C4-2B (cell line): ENCODE measurements around the gene FANCE.

Source experiments
- ZFX ChIP-seq: fragments of 450-650 bp; IDR thresholded peaks from 2 replicates; pipeline ENCODE4 v1.6.1; 2017
- TF ChIP-seq, protein P1 (sequence below): fragments of 450-650 bp; conservative IDR thresholded peaks from 2 replicates; pipeline ENCODE4 v1.5.1; 2017; ENCODE audit warnings: mild to moderate bottlenecking

DNA sequence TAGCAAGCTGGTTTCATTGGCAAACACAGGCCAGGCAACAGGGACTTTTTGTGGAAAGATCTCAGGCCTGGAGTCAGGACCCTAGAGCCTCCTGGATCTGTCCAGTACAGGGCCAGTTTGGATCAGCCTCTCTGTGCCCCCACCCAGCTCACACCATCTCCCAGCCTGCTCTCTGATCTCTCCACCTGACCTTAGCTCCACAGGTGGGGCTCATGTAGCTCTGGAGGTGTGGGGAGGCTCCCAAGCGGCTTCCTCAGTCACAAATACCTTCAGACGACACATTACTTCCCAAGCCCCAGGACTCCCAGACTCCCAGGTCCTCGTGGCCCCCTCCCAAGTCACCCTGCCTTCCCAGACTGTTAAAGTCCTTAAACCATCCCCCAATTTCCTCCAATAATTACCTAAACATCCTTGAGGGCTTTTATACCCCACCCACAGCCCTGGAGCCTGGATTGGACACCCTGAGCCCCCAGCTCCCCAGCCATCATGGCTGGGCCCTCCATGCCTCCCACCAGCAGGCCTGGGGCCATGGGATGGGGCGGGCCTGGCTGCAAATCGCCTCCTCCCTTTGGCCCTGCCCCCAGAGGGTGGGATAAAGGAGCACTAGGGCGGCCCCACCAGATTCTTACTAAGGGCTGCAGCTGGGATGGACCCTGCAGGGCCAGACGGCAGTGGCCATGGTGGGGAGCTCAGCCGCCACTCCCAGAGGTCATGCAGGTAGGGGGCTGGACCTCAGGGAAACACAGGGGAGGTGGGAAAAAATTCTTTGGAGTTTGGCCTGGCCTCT, 15.9 kb upstream of the FANCE start:
- TF ChIP-seq, protein P1, sequence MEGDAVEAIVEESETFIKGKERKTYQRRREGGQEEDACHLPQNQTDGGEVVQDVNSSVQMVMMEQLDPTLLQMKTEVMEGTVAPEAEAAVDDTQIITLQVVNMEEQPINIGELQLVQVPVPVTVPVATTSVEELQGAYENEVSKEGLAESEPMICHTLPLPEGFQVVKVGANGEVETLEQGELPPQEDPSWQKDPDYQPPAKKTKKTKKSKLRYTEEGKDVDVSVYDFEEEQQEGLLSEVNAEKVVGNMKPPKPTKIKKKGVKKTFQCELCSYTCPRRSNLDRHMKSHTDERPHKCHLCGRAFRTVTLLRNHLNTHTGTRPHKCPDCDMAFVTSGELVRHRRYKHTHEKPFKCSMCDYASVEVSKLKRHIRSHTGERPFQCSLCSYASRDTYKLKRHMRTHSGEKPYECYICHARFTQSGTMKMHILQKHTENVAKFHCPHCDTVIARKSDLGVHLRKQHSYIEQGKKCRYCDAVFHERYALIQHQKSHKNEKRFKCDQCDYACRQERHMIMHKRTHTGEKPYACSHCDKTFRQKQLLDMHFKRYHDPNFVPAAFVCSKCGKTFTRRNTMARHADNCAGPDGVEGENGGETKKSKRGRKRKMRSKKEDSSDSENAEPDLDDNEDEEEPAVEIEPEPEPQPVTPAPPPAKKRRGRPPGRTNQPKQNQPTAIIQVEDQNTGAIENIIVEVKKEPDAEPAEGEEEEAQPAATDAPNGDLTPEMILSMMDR: no peak
- TF ChIP-seq ZFX: no peak
